Measurements from ENCODE around the gene PDZRN3. TPM values are rescaled to one million over a fixed set of nuclear protein-coding genes. Genes with fewer than 3 reads are reported as not detected.
A peak's percentile ranks its signal among the peaks of the same experiment; 100 is the strongest.
"Not testable (repeated sequence)": the region's sequence is repeated elsewhere in the genome, so short reads cannot be mapped to it uniquely, and the experiment has no call there.

Gene PDZRN3
- total RNA-seq, 1 donor from 2014 or later, result 56.4 TPM

DNA sequence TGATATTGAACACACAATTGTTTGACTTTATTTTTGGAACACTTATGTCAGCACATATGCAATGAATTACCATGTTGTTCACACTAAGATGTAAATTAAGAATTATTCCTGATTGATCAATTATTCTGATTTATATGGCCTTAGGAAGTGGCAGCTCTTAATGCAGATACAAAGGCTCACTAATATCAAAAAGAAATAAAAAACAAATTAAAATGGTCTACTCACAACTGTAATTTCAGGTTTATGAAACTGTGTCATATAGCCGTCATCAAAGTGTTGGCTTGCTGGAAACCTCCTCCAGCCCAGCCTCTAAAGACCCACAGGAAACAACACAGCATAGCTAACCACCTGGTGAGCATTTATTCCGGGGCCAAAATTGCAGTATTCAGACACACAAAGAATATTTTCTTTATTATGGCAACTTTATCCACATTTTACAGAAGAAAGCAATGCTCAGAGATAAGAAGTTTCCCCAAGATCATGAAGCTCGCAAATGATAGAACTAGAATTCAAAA lies 33.4 kb downstream of the PDZRN3 start:
- DNase-seq (ENCODE audit: low spot score), result no peak

GRCh38 chr3:73586628-73587027 lies 38.1 kb downstream of the PDZRN3 start:
- DNase-seq (ENCODE audit: low spot score), result no peak

- no peak for DNase-seq (ENCODE audit: low spot score)
Measured at GRCh38 chr3:73586190-73586589, 38.6 kb downstream of the PDZRN3 start.

DNA sequence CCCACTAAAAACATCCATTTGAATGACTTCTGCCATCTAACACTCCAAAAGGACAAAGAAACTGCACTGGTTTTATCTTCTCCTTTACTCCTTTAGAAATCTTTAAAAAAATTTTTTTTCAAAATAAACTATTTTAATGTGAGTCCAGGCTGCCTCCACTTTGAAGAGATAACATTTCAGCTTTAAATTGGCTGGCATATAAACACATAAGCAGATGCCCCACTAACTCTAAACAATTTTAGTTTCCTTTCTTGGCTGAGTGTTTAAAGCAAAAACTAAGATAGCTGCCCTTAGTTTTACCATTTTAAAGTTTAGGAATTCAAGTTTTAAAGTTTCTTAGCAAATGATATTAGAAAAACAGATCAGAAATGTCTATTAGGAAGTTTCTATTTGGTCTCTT lies 39.9 kb downstream of the PDZRN3 start:
- DNase-seq (ENCODE audit: low spot score), result no peak

- DNase-seq (ENCODE audit: low spot score), result no peak
Measured at GRCh38 chr3:73582535-73582934, 42.2 kb downstream of the PDZRN3 start.

DNA sequence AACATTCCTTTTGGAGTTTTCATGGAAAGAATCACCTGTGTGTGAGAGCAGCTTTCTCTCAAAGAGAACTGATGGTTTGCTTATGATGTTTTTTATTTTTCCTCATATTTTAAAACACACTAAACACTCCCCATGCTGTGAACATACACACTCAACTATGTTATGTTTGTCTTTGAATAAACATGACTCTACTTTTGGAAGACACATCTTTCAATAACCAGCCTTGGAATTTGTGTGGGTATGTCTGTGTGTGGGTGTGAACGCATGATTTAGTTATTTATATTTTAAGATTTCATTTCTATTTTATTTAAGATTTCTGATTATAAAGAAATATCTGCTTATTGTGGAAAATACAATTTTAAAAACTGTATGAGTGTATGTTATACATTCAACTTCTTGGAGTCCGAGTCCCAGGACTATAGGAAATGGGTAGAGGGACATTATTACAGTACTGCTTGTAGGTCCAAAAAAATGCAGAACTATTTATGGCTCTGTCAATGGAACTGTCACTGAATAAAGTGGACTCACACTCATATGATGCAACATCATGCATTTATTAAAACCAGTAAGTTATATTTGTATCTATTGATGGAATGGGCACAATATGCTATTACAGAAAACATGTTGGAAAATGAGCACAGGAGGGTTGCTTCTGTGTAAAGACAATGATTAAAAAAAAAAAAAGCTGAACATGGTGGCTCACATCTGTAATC lies 43.5 kb downstream of the PDZRN3 start:
- DNase-seq (ENCODE audit: low spot score), result no peak

DNA sequence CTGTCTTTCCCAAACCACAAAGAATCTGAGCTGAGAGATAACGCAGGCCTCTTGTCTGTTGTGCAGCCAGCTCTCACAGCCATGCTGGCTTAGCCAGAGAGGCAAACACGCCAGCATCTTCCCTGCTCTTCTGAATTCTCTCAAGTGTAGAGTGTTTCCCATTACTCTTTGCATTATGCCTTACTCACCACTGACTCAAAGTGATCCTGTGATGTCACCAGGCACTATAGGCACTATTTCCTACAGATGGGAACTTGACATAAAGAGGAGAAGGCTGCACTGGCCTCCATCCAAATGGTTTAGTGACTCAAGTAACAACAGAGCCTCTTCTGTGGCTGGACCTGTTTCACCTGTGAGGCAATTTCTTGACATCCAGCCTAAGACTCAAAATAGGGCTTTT lies 44.4 kb downstream of the PDZRN3 start:
- peak; percentile 35 for DNase-seq (ENCODE audit: low spot score)

DNA sequence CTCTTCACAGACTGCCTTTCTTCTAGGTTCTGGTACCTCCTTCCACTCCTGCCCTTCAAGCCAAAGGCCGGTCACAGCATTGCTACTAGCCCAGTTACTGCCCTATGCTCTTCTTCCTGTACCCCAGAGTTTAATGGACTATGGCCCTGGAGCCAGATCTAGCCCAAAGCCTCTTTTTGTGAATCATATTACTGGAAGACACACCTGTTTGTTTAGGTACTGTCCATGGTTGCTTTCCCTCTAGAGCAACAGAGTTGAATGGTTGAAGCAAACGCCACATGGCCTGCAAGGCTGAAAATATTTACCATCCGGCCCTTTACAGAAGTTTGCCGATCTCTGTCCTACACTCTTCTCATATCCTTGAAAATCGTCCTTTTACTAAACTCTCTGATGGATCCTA lies 47.0 kb downstream of the PDZRN3 start:
- DNase-seq (ENCODE audit: low spot score), result no peak

GRCh38 chr3:73576999-73577461 lies 47.7 kb downstream of the PDZRN3 start:
- no peak for DNase-seq (ENCODE audit: low spot score)

GRCh38 chr3:73575953-73576352 lies 48.8 kb downstream of the PDZRN3 start:
- no peak for DNase-seq (ENCODE audit: low spot score)

DNA sequence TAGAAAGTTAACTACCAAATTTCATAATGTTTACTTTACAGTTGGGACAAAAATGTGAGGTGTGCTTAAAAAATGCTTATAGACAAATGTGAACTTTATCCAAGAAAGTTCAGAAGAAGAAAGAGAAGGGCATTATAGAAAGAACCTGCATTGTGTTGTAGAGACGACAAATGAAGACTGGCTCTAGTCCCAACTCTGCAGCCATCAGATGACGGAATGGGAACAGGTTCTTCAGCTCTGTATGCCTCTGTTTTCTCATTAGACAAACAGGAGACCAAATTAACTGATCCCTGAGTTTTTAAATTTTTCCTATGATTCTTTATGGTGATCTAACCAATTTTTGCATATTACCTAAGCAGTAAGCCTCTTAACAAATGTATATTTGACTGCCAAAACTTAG lies 49.2 kb downstream of the PDZRN3 start:
- no peak for DNase-seq (ENCODE audit: low spot score)

GRCh38 chr3:73573204-73573603 lies 51.5 kb downstream of the PDZRN3 start:
- no peak for DNase-seq (ENCODE audit: low spot score)

- DNase-seq (ENCODE audit: low spot score), result no peak
Measured at GRCh38 chr3:73572368-73572767, 52.4 kb downstream of the PDZRN3 start.

GRCh38 chr3:73571238-73571794 lies 53.4 kb downstream of the PDZRN3 start:
- DNase-seq (ENCODE audit: low spot score), result no peak

DNA sequence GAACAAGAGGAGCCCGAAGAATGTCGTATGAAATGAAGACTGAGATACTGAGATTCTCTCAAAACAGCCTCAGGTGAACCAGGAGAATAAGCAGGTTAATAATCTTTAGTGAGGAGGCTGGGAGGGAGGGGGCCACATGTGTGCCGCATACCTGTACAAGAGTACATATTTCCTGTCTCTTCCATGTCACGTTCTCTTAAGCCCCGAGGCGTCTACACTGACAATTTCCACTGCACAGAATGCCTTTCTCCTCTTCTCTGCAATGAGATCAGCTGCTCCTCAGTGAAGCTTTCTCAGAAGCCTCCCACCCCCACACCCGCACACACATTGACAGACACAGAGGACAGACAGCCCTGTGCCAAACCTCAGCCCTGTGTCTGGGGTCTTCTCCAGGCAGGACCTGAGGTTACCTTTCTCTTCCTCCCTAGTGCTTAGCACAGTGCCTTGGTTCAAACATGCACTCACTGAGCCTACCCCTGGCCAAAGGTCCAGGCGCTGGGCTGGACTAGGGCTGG lies 55.4 kb downstream of the PDZRN3 start:
- no peak for DNase-seq (ENCODE audit: low spot score)

GRCh38 chr3:73568371-73568862 lies 56.3 kb downstream of the PDZRN3 start:
- DNase-seq (ENCODE audit: low spot score), result no peak

- not testable (repeated sequence) for DNase-seq (ENCODE audit: low spot score)
Measured at GRCh38 chr3:73565374-73565773, 59.4 kb downstream of the PDZRN3 start.

GRCh38 chr3:73563896-73564582 lies 60.7 kb downstream of the PDZRN3 start:
- no peak for DNase-seq (ENCODE audit: low spot score)

GRCh38 chr3:73561494-73561893 lies 63.2 kb downstream of the PDZRN3 start:
- no peak for DNase-seq (ENCODE audit: low spot score)

- no peak for DNase-seq (ENCODE audit: low spot score)
Measured at GRCh38 chr3:73559749-73560148, 65.0 kb downstream of the PDZRN3 start.

- DNase-seq (ENCODE audit: low spot score), result no peak
Measured at GRCh38 chr3:73558727-73559075, 66.0 kb downstream of the PDZRN3 start.

DNA sequence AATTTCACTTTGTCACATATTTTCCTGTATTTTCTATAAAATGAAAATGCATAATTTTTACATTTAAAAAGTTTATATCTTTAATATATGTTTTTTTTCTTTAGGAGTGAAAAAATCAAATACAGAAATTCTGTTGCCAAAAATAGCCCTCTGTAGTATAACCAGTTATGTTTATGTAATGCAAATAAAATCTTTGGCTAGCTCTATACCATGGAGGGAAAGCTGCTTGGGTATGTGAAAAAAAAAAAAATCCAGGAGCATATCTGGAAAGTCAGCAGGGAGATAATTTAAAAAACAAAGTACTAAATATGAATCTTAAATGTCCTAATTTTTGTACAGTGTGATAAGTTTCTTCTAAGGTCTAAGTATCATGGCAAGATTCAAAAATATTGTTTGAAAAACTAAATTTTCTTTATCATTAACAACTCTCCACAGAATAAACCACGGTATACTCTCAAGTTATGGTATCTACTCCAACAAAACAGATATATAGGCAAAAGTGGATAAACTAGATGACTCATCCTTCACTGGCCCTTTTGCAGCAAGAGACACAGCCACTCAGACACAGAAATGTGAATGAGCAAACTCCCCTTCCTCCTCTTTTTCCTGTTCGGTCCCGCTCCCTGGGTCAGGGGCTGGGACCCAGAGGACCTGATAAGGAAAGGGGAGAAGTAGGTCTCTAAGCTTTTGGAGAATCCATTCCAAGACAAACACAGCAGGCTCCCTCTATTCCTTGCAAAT lies 66.6 kb downstream of the PDZRN3 start:
- no peak for DNase-seq (ENCODE audit: low spot score)
